Activated CD4-positive, alpha-beta T cell treated with anti-CD3 and anti-CD28 coated beads for 4 hours (primary cell): Measurements from ENCODE around the gene GALR2.
"Not testable (repeated sequence)": the region's sequence is repeated elsewhere in the genome, so short reads cannot be mapped to it uniquely, and the experiment has no call there.

Source experiments
- DNase-seq, 2 donors: peaks; one replicate each; pipeline ENCODE4 v3.0.0-alpha.2; 2020

GALR2 gene

GRCh38 chr17:76074390-76075363 is at the start of gene GALR2:
Gene GALR2 (plus strand): TSS chr17:76074781. CDS start chr17:76074884, 103 bp downstream.
- DNase-seq: no peak

- DNase-seq: no peak
Observed at GRCh38 chr17:76025294-76025693, 49.3 kb upstream of the GALR2 start.

- DNase-seq: no peak
Observed at GRCh38 chr17:76026714-76027158, 47.8 kb upstream of the GALR2 start.

- DNase-seq: no peak
Observed at GRCh38 chr17:76027159-76027839, 47.3 kb upstream of the GALR2 start, which contains the start of gene EVPL. Gene EVPL (minus strand): TSS chr17:76027306. CDS start chr17:76027198, 108 bp downstream.

- no peak for DNase-seq
Observed at GRCh38 chr17:76032073-76032779, 42.4 kb upstream of the GALR2 start.

GRCh38 chr17:76032780-76033108 is 41.8 kb upstream of the GALR2 start:
- DNase-seq: no peak

- DNase-seq: no peak
Observed at GRCh38 chr17:76033139-76033538, 41.4 kb upstream of the GALR2 start.

- no peak for DNase-seq
Observed at GRCh38 chr17:76034428-76035350, 39.9 kb upstream of the GALR2 start.

- DNase-seq: no peak
Observed at GRCh38 chr17:76036497-76037261, 37.9 kb upstream of the GALR2 start.

GRCh38 chr17:76038050-76038449 is 36.5 kb upstream of the GALR2 start:
- no peak for DNase-seq

- no peak for DNase-seq
Observed at GRCh38 chr17:76039121-76039520, 35.5 kb upstream of the GALR2 start.

GRCh38 chr17:76040376-76040775 is 34.2 kb upstream of the GALR2 start:
- DNase-seq: no peak

GRCh38 chr17:76042868-76043267 is 31.7 kb upstream of the GALR2 start:
- not testable (repeated sequence) for DNase-seq

GRCh38 chr17:76044475-76045007 is 30.0 kb upstream of the GALR2 start:
- not testable (repeated sequence) for DNase-seq

GRCh38 chr17:76046064-76046463 is 28.5 kb upstream of the GALR2 start:
- DNase-seq: no peak

- DNase-seq: no peak
Observed at GRCh38 chr17:76048025-76048605, 26.5 kb upstream of the GALR2 start.

GRCh38 chr17:76048711-76049110 is 25.9 kb upstream of the GALR2 start:
- DNase-seq: no peak

GRCh38 chr17:76049239-76049638 is 25.3 kb upstream of the GALR2 start:
- no peak for DNase-seq

- DNase-seq: no peak
Observed at GRCh38 chr17:76049836-76050537, 24.6 kb upstream of the GALR2 start.
